ENCODE measurements around the gene FBXL13.

- TF ChIP-seq CTCF (IDR thresholded peaks at IDR 0.05) (no peak), POLR2A (IDR thresholded peaks at IDR 0.05) (no peak)
Measured at GRCh38 chr7:102819151-102819550, 255.4 kb downstream of the FBXL13 start.
